IMR-90 (cell line): ENCODE data around the gene PSMD8. TPM values are rescaled to one million over a fixed set of nuclear protein-coding genes. Genes with fewer than 3 reads are reported as not detected.
A peak's percentile ranks its signal among the peaks of the same experiment; 100 is the strongest.

Source experiments
- ATAC-seq: fragments of 200-7000 bp; cut with Tn5 transposase; 2 replicates; pipeline ENCODE4 v1.9.1; 2020; ENCODE audit warnings: low read depth, mild to moderate bottlenecking, moderate library complexity
- BruUV-seq: library from RNA; stranded (reverse); fragments of 400-500 nt; replicated peaks from 2 replicates; lab custom pipeline; 2021; lab: Mats Ljungman, UMichigan
- CTCF ChIA-PET: fragments of 300-600 bp; formaldehyde crosslinking; extraction: SDS; loops from one replicate; lab custom pipeline; 2021; ENCODE audit warnings: antibody characterized with exemption; lab: Yijun Ruan, JAX
- POLR2A ChIA-PET: fragments of 300-600 bp; sonication (Branson Sonifier 250); formaldehyde crosslinking; loops from one replicate; lab custom pipeline; 2022; ENCODE audit warnings: antibody characterized with exemption; ENCODE audit not compliant: unreplicated experiment; lab: Charles Lee
- DNase-seq: peaks from one replicate; pipeline ENCODE4 v3.0.0; 2013
- H2AFZ ChIP-seq: replicated peaks from 2 replicates; pipeline ENCODE3; 2013; ENCODE audit warnings: low read length, mild to moderate bottlenecking; ENCODE audit not compliant: poor library complexity
- H2AK5ac ChIP-seq: 2 replicates; pipeline ENCODE4 v1.6.1; 2013; ENCODE audit warnings: low read depth, low read length, inconsistent platforms
- H2AK9ac ChIP-seq: replicated peaks from 2 replicates; pipeline ENCODE3; 2013; ENCODE audit warnings: mild to moderate bottlenecking, low read depth, low read length, moderate library complexity; ENCODE audit not compliant: poor library complexity
- H2BK120ac ChIP-seq: 2 replicates; pipeline ENCODE4 v1.6.1; 2013; ENCODE audit warnings: low read depth, low read length, inconsistent platforms
- H2BK15ac ChIP-seq: 3 replicates; pipeline ENCODE4 v1.6.1; 2013; ENCODE audit warnings: low read depth, low read length, inconsistent platforms
- H2BK20ac ChIP-seq: 2 replicates; pipeline ENCODE4 v1.6.1; 2013; ENCODE audit warnings: low read depth, mild to moderate bottlenecking, inconsistent platforms, low read length, moderate library complexity
- H2BK5ac ChIP-seq: 2 replicates; pipeline ENCODE4 v1.6.1; 2013; ENCODE audit warnings: mild to moderate bottlenecking, low read depth, low read length, inconsistent platforms; ENCODE audit not compliant: poor library complexity, severe bottlenecking
- H3K14ac ChIP-seq: replicated peaks from 2 replicates; pipeline ENCODE4 v1.6.1; 2013; ENCODE audit warnings: low read depth, low read length, inconsistent platforms
- H3K18ac ChIP-seq: 2 replicates; pipeline ENCODE4 v1.6.1; 2013; ENCODE audit warnings: low read depth, low read length, control low read depth
- H3K23ac ChIP-seq: 2 replicates; pipeline ENCODE4 v1.6.1; 2013; ENCODE audit warnings: low read depth, low read length, inconsistent platforms
- H3K27ac ChIP-seq: 2 replicates; pipeline ENCODE4 v1.5.1; 2013; ENCODE audit warnings: mild to moderate bottlenecking, control low read depth, low read length; ENCODE audit not compliant: insufficient read depth
- H3K27me3 ChIP-seq: 2 replicates; pipeline ENCODE4 v1.6.1; 2013; ENCODE audit warnings: low read length; ENCODE audit not compliant: control insufficient read depth, insufficient read depth
- H3K36me3 ChIP-seq: 2 replicates; pipeline ENCODE4 v1.6.1; 2013; ENCODE audit warnings: low read length, mixed read lengths; ENCODE audit not compliant: control insufficient read depth, insufficient read depth
- H3K4ac ChIP-seq: 2 replicates; pipeline ENCODE4 v1.6.1; 2013; ENCODE audit warnings: low read depth, low read length, inconsistent platforms
- H3K4me1 ChIP-seq: 2 replicates; pipeline ENCODE4 v1.6.1; 2013; ENCODE audit warnings: low read length, mixed read lengths; ENCODE audit not compliant: control insufficient read depth, insufficient read depth
- H3K4me2 ChIP-seq: 2 replicates; pipeline ENCODE4 v1.6.1; 2013; ENCODE audit warnings: low read depth, mild to moderate bottlenecking, control low read depth, low read length, moderate library complexity
- H3K4me3 ChIP-seq: 2 replicates; pipeline ENCODE4 v1.5.1; 2013; ENCODE audit warnings: low read depth, mild to moderate bottlenecking, control low read depth, low read length, moderate library complexity; ENCODE audit not compliant: insufficient read depth
- H3K56ac ChIP-seq: 2 replicates; pipeline ENCODE4 v1.6.1; 2013; ENCODE audit warnings: low read length, inconsistent platforms; ENCODE audit not compliant: insufficient read depth; ENCODE audit errors: extremely low read depth
- H3K79me1 ChIP-seq, 2 experiments: 2 replicates each; pipeline ENCODE4 v1.6.1; 2013; ENCODE audit warnings: low read length in 2 of 2, inconsistent platforms in 1 of 2, low read depth in 1 of 2
- H3K9ac ChIP-seq: 2 replicates; pipeline ENCODE4 v1.6.1; 2013; ENCODE audit warnings: low read depth, low read length, control low read depth
- H3K9me1 ChIP-seq: 2 replicates; pipeline ENCODE4 v1.6.1; 2013; ENCODE audit warnings: low read length, inconsistent platforms; ENCODE audit not compliant: insufficient read depth
- H3K9me3 ChIP-seq: 2 replicates; pipeline ENCODE4 v1.6.1; 2013; ENCODE audit warnings: low read length; ENCODE audit not compliant: control insufficient read depth, insufficient read depth
- H4K20me1 ChIP-seq: 2 replicates; pipeline ENCODE4 v1.6.1; 2013; ENCODE audit warnings: low read length, inconsistent platforms; ENCODE audit not compliant: insufficient read depth
- H4K5ac ChIP-seq: 2 replicates; pipeline ENCODE4 v1.6.1; 2013; ENCODE audit warnings: mild to moderate bottlenecking, low read depth, low read length, control low read depth
- H4K8ac ChIP-seq, 2 experiments: 2 replicates each; pipeline ENCODE4 v1.6.1; 2013; ENCODE audit warnings: low read depth in 2 of 2, low read length in 2 of 2, control low read depth in 1 of 2, inconsistent platforms in 1 of 2
- H4K91ac ChIP-seq: 2 replicates; pipeline ENCODE4 v1.6.1; 2013; ENCODE audit warnings: low read depth, low read length, inconsistent platforms; ENCODE audit not compliant: insufficient read depth
- CEBPB ChIP-seq: IDR thresholded peaks from 2 replicates; pipeline ENCODE4 v1.6.1; 2012; ENCODE audit warnings: low read depth, low read length, improper control_type of control experiment
- POLR2A ChIP-seq: IDR thresholded peaks from 2 replicates; pipeline ENCODE4 v1.6.1; 2012; ENCODE audit warnings: mild to moderate bottlenecking, low read depth, low read length
- WGBS, 2 experiments: methylation state at CpG; one replicate each; pipeline versions ENCODE4 v1.1.5 to v1.1.7; 2013; ENCODE audit warnings: missing lambda C conversion rate in 2 of 2; ENCODE audit not compliant: insufficient read length in 1 of 2; ENCODE audit errors: extremely low coverage in 2 of 2; 5-methylcytosine and 5-hydroxymethylcytosine counted together
- dilution Hi-C: fragments of 300-500 bp; cut with HindIII; formaldehyde crosslinking; loops from one replicate; pipeline ENCODE4 v1.14.3; 2018; ENCODE audit warnings: low sequenced_read_pairs; ENCODE audit not compliant: unreplicated experiment
- in situ Hi-C: fragments of 300-500 bp; cut with MboI; formaldehyde crosslinking; loops from 3 replicates; pipeline ENCODE4 v1.14.3; 2019; ENCODE audit warnings: low sequenced_read_pairs, inconsistent platforms, mixed read lengths
- intact Hi-C: fragments of 100-400 bp; cut with micrococcal nuclease; formaldehyde crosslinking; loops from 2 replicates; pipeline ENCODE4 v1.10.0; 2022
- polyA plus RNA-seq, 3 experiments: library from polyadenylated mRNA; depleted of rRNA; stranded (reverse); fragments of >200 nt; gene quantifications; 2 replicates each; pipeline ENCODE4 v1.2.3, GENCODE V29; 2012; ENCODE audit warnings: low replicate concordance in 1 of 3
- total RNA-seq: library from RNA; depleted of rRNA; stranded (reverse); fragments of >200 nt; gene quantifications from 2 replicates; pipeline ENCODE4 v1.2.3, GENCODE V29; 2012

The PSMD8 gene
- total and polyA plus RNA-seq, 2 of the 4 experiments (the other 2 are of a cell fraction) = 475 to 644 TPM

- Histone ChIP-seq H2BK120ac (no peak overlapping the region), H2AK5ac (no peak overlapping the region), H3K79me1 (peaks cover 4 to 14% of the 10 kb centered on the region in 2 experiments; a peak in 3 of 4 replicates), H4K5ac (no peak overlapping the region), H2BK20ac (no peak overlapping the region), H4K8ac (no peak overlapping the region), H3K4me3 (no peak overlapping the region), H3K4me1 (peaks cover under 1% of the 10 kb centered on the region; the same call in 1 of the 2 replicates), H3K9ac (no peak overlapping the region), H3K56ac (no peak overlapping the region), H3K4me2 (no peak overlapping the region), H3K27me3 (peaks cover 23% of the 10 kb centered on the region), H2AFZ (no peak overlapping the region), H4K91ac (no peak overlapping the region), H3K9me3 (no peaks in the 10 kb centered on the region), H3K4ac (no peak overlapping the region), H3K9me1 (peaks cover 5% of the 10 kb centered on the region), H3K23ac (no peak overlapping the region), H4K20me1 (peaks cover 10% of the 10 kb centered on the region), H2AK9ac (no peak overlapping the region), H3K18ac (no peak overlapping the region), H2BK5ac (no peak overlapping the region), H3K36me3 (peaks cover under 1% of the 10 kb centered on the region; the same call in 1 of the 2 replicates), H3K14ac (no peak overlapping the region), H2BK15ac (no peak overlapping the region), H3K27ac (no peak overlapping the region)
- DNase-seq = no peak
- in situ Hi-C loops = no loop called here
- TF ChIP-seq POLR2A (no peak), CEBPB (peak; percentile 53)
- BruUV-seq = no TSS peak
- intact Hi-C loops = no loop called here
- dilution Hi-C loops = no loop called here
- ChIA-PET POLR2A (no interaction called here), CTCF (no interaction called here)
- 67% methylated on average over 2 of the region's 6 CpGs; no CpG with 5 or more reads in 1 of the 2 experiments for WGBS, 2 experiments
- ATAC-seq = no peak
Measured at GRCh38 chr19:38371081-38371480, 3.3 kb upstream of the PSMD8 start.
